Panc1 (cell line): ENCODE data around the gene ATF6B. TPM values are rescaled to one million over a fixed set of nuclear protein-coding genes. Genes with fewer than 3 reads are reported as not detected.

Source experiments
- ATAC-seq: fragments of 200-7000 bp; cut with Tn5 transposase; 2 replicates; pipeline ENCODE4 v1.9.1; 2020; ENCODE audit warnings: mild to moderate bottlenecking, moderate library complexity
- BruUV-seq: library from RNA; stranded (reverse); fragments of 400-500 nt; replicated peaks from 2 replicates; lab custom pipeline; 2021; lab: Mats Ljungman, UMichigan
- CTCF ChIA-PET: fragments of 300-600 bp; sonication (Branson Sonifier 250); formaldehyde crosslinking; loops from one replicate; lab custom pipeline; 2022; ENCODE audit warnings: antibody characterized with exemption; lab: Charles Lee
- POLR2A ChIA-PET: fragments of 300-600 bp; sonication (Branson Sonifier 250); formaldehyde crosslinking; loops from one replicate; lab custom pipeline; 2022; ENCODE audit warnings: antibody characterized with exemption; lab: Charles Lee
- DNase-seq: peaks from one replicate; pipeline ENCODE4 v3.0.0-alpha.2; 2010; ENCODE audit warnings: low read depth, low spot score
- H3K27ac ChIP-seq: 2 replicates; pipeline ENCODE4 v1.5.1; 2011; ENCODE audit warnings: mild to moderate bottlenecking, low read length, inconsistent platforms
- H3K27me3 ChIP-seq: fragments of 200-500 bp; sonication (Bioruptor generic); 2 replicates; pipeline ENCODE4 v1.6.0; 2014; ENCODE audit warnings: low read length, inconsistent platforms; ENCODE audit not compliant: control insufficient read depth, insufficient read depth
- H3K36me3 ChIP-seq: fragments of 200-500 bp; sonication (Bioruptor generic); 2 replicates; pipeline ENCODE4 v1.5.1; 2014; ENCODE audit warnings: inconsistent platforms, mild to moderate bottlenecking, low read length, moderate library complexity; ENCODE audit not compliant: control insufficient read depth, insufficient read depth
- H3K4me1 ChIP-seq: 2 replicates; pipeline ENCODE4 v1.5.1; 2011; ENCODE audit warnings: inconsistent platforms, mild to moderate bottlenecking, low read length, moderate library complexity; ENCODE audit not compliant: control insufficient read depth, insufficient read depth
- H3K4me3 ChIP-seq, 2 experiments: 2 replicates each; pipeline ENCODE4 v1.5.1; 2011 to 2012; ENCODE audit warnings: low read depth in 2 of 2, low read length in 2 of 2, mild to moderate bottlenecking in 2 of 2, inconsistent platforms in 1 of 2, moderate library complexity in 1 of 2
- H3K9me3 ChIP-seq: fragments of 200-500 bp; sonication (Bioruptor generic); 2 replicates; pipeline ENCODE4 v1.5.1; 2014; ENCODE audit warnings: low read depth, mild to moderate bottlenecking, inconsistent platforms, low read length, moderate library complexity; ENCODE audit not compliant: control insufficient read depth, insufficient read depth
- CTCF ChIP-seq: fragments of 450-650 bp; IDR thresholded peaks from 2 replicates; pipeline ENCODE4 v1.5.1; 2017; ENCODE audit warnings: mild to moderate bottlenecking
- POLR2AphosphoS5 ChIP-seq: IDR thresholded peaks from 2 replicates; pipeline ENCODE4 v1.6.1; 2012; ENCODE audit warnings: mild to moderate bottlenecking, low read depth, low read length, moderate library complexity
- REST ChIP-seq, 2 experiments: IDR thresholded peaks; 2 replicates each; pipeline ENCODE4 v1.6.1; 2011 to 2012; ENCODE audit warnings: low read depth in 2 of 2, control low read depth in 1 of 2, low read length in 1 of 2, mild to moderate bottlenecking in 1 of 2, moderate library complexity in 1 of 2; ENCODE audit not compliant: insufficient read depth in 1 of 2
- SIN3A ChIP-seq: IDR thresholded peaks from 2 replicates; pipeline ENCODE4 v1.6.1; 2012; ENCODE audit warnings: low read depth, mild to moderate bottlenecking, low read length, moderate library complexity, borderline replicate concordance; ENCODE audit not compliant: insufficient read depth
- TCF7L2 ChIP-seq: IDR thresholded peaks from 2 replicates; pipeline ENCODE4 v1.6.1; 2011; ENCODE audit warnings: mild to moderate bottlenecking, low read depth, low read length, inconsistent platforms
- in situ Hi-C: cut with HindIII; loops from 2 replicates; pipeline ENCODE4 v1.10.0; 2016; ENCODE audit warnings: low sequenced_read_pairs, low pct_unique_long_range_greater_than_20kb
- intact Hi-C: fragments of 100-400 bp; cut with micrococcal nuclease; formaldehyde crosslinking; loops from one replicate; pipeline ENCODE4 v1.10.0; 2022; ENCODE audit not compliant: unreplicated experiment
- total RNA-seq: library from RNA; stranded (reverse); gene quantifications from one replicate; pipeline ENCODE4 v1.2.1, GENCODE V29; 2021; ENCODE audit not compliant: unreplicated experiment

The ATF6B gene
- total RNA-seq, 1 experiment from 2014 or later, result 127 TPM

- in situ Hi-C loops, result no loop called here
Measured at GRCh38 chr6:32171234-32171633, 43.2 kb upstream of the ATF6B start.

GRCh38 chr6:32170294-32170693, 42.2 kb upstream of the ATF6B start:
- ATAC-seq (no peak), DNase-seq (no peak)
- Histone ChIP-seq H3K4me3 (no peak overlapping the region), H3K27ac (no peak overlapping the region), H3K4me1 (peaks cover 18% of the 10 kb centered on the region), H3K36me3 (0 out of 2 replicates have a peak, but pooled peaks cover 4% of the 10 kb centered on the region), H3K9me3 (no peaks in the 10 kb centered on the region), H3K27me3 (no peaks in the 10 kb centered on the region)
- POLR2A ChIA-PET, result no interaction called here
- TF ChIP-seq TCF7L2 (no peak), REST (IDR thresholded peaks at IDR 0.05; ENCODE audit: insufficient read depth in 1 of 2, low read depth in 2 of 2, low read length in 1 of 2) (no peak), POLR2AphosphoS5 (no peak), SIN3A (no peak), CTCF (no peak)
- CTCF ChIA-PET, result no interaction called here
- no TSS peak for BruUV-seq
- in situ Hi-C loops (no loop called here), intact Hi-C loops (no loop called here)

More at GRCh38 chr6:32171234-32171633, 43.2 kb upstream of the ATF6B start:
- Histone ChIP-seq H3K4me1 (peaks cover 21% of the 10 kb centered on the region), H3K9me3 (no peaks in the 10 kb centered on the region), H3K27me3 (no peaks in the 10 kb centered on the region), H3K4me3 (no peak overlapping the region), H3K27ac (no peak overlapping the region), H3K36me3 (0 out of 2 replicates have a peak, but pooled peaks cover 4% of the 10 kb centered on the region)
- ChIA-PET CTCF (no interaction called here), POLR2A (no interaction called here)
- BruUV-seq, result no TSS peak
- DNase-seq (no peak), ATAC-seq (no peak)
- TF ChIP-seq REST (IDR thresholded peaks at IDR 0.05; ENCODE audit: insufficient read depth in 1 of 2, low read depth in 2 of 2, low read length in 1 of 2) (no peak), SIN3A (no peak), POLR2AphosphoS5 (no peak), CTCF (no peak), TCF7L2 (no peak)
- intact Hi-C loops, result no loop called here
